ENCODE results near the gene GRIK2. TPM values are rescaled to one million over a fixed set of nuclear protein-coding genes. Genes with fewer than 3 reads are reported as not detected.

The GRIK2 gene
- total RNA-seq, 1 donor from 2014 or later: 2.8 TPM

DNA sequence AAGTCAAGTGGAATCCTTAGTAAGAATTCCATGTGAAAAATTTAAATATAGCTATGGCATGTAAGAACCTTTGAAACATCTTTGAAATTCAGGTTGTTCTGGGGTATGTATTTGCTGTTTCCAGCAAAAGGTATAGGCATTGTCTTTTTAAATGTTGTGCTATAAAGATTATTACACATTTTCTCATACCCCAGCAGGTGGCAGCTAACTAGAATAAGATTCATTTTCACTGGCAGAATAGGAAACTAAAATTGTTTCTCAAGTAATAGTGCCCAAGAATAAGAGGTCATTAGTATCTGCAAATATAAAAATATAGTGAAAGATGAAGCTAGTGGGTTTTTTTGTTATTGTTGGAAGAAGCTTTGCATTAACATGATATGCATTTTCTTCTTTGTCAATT, 1.8 kb downstream of the GRIK2 start:
- H3K36me3 Mint-ChIP-seq (ENCODE audit: low read depth, unreplicated experiment): no peaks in the 10 kb centered on the region
- no peaks in the 10 kb centered on the region for H3K9me3 Mint-ChIP-seq (ENCODE audit: unreplicated experiment)
- peaks cover 25% of the 10 kb centered on the region for H3K4me1 Mint-ChIP-seq (ENCODE audit: unreplicated experiment)
- no peak for DNase-seq (ENCODE audit: low spot score)
- H3K4me3 Mint-ChIP-seq (ENCODE audit: unreplicated experiment): no peak overlapping the region
- H3K27me3 Mint-ChIP-seq (ENCODE audit: unreplicated experiment): peaks cover 18% of the 10 kb centered on the region
- no peak for TF ChIP-seq CTCF (IDR thresholded peaks at IDR 0.05; ENCODE audit: unreplicated experiment)
- H3K27ac Mint-ChIP-seq (ENCODE audit: unreplicated experiment): no peak overlapping the region

GRCh38 chr6:101396548-101397173, 3.2 kb downstream of the GRIK2 start:
- Mint-ChIP-seq H3K9me3 (ENCODE audit: unreplicated experiment) (no peaks in the 10 kb centered on the region), H3K27ac (ENCODE audit: unreplicated experiment) (no peak overlapping the region), H3K4me3 (ENCODE audit: unreplicated experiment) (no peak overlapping the region), H3K4me1 (ENCODE audit: unreplicated experiment) (peaks cover 26% of the 10 kb centered on the region), H3K27me3 (ENCODE audit: unreplicated experiment) (peaks cover 21% of the 10 kb centered on the region), H3K36me3 (ENCODE audit: low read depth, unreplicated experiment) (no peaks in the 10 kb centered on the region)
- no peak for TF ChIP-seq CTCF (IDR thresholded peaks at IDR 0.05; ENCODE audit: unreplicated experiment)
- peak; percentile 78 for DNase-seq (ENCODE audit: low spot score)

GRCh38 chr6:101397199-101397598, 3.7 kb downstream of the GRIK2 start:
- Mint-ChIP-seq H3K27ac (ENCODE audit: unreplicated experiment) (no peak overlapping the region), H3K9me3 (ENCODE audit: unreplicated experiment) (no peaks in the 10 kb centered on the region), H3K4me1 (ENCODE audit: unreplicated experiment) (peaks cover 29% of the 10 kb centered on the region), H3K36me3 (ENCODE audit: low read depth, unreplicated experiment) (no peaks in the 10 kb centered on the region), H3K27me3 (ENCODE audit: unreplicated experiment) (peaks cover 23% of the 10 kb centered on the region), H3K4me3 (ENCODE audit: unreplicated experiment) (no peak overlapping the region)
- DNase-seq (ENCODE audit: low spot score): no peak
- TF ChIP-seq CTCF (IDR thresholded peaks at IDR 0.05; ENCODE audit: unreplicated experiment): no peak

DNA sequence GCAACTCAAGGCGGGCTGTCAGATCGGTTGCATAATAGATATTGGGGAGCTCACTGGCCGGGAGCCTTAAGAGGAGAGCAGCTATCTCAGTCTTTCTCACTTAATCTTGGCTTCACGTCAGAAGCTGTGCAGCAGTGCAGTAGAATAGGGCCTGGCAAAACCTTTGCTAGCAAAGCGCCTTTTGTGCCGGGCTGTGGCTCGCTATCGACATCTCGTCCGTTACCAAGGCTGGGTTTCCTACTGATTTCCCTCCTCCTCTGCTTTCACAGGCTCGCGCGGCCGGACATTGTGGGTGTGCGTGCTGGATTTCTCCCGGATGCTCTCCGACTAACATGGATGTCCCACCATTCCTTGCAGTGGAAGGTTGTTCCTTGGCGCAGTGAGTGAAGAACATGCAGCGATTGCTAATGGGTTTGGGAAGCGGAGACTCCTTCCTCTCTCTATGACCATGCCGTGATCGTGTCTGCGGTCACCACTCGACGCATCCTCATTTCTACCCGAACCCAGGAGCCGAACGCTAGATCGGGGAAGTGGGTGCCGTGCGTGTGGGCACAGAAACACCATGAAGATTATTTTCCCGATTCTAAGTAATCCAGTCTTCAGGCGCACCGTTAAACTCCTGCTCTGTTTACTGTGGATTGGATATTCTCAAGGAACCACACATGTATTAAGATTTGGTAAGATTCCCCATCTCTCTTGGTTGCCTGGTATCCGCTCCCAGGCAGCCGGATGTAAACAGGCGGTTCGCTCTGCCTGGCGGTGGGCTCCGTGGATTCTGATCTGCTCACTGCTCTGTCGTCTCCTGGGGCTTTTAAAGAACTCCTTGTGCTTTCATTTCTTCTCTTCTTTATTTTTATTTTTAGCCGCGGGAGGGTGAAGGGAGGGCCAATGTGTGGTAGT, 5.5 kb downstream of the GRIK2 start:
- no peak for TF ChIP-seq CTCF (IDR thresholded peaks at IDR 0.05; ENCODE audit: unreplicated experiment)
- Mint-ChIP-seq H3K4me3 (ENCODE audit: unreplicated experiment) (peak overlapping the region; percentile 84), H3K36me3 (ENCODE audit: low read depth, unreplicated experiment) (no peaks in the 10 kb centered on the region), H3K4me1 (ENCODE audit: unreplicated experiment) (peaks cover 30% of the 10 kb centered on the region), H3K9me3 (ENCODE audit: unreplicated experiment) (no peaks in the 10 kb centered on the region), H3K27ac (ENCODE audit: unreplicated experiment) (no peak overlapping the region), H3K27me3 (ENCODE audit: unreplicated experiment) (peaks cover 16% of the 10 kb centered on the region)
- DNase-seq (ENCODE audit: low spot score): peak; percentile 43

Measured in endothelial cell (in vitro differentiated cells).